ENCODE data around the gene MAP3K15.

DNA sequence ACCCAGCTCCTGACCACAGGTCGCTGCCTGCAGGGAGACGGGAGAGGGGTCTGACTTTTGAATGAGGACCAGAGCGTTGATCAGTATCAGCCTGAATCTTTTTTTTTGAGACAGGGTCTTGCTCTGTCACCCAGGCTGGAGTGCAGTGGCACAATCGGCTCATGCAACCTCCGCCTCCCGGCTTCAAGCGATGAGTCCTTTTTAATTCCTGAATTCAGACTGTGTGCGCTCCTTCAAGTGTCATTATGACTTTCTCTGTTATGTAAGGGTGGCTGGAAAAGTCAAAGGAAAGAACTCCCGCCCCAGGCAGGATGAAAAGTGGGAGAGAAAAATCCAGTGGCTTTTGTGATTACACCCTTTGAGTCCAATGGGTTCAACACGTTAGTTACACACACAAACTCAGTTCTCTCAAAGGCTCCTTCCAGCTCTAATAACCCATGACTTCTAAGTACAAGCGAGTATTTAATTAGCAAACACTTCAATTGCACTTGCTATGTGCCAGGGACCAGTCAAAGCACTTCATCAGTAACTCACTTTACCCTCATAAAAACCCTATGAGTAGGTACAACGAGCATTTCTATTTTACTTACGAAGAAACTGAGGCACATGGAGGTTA is 127.1 kb downstream of the MAP3K15 start:
- TF ChIP-seq EP300 (IDR thresholded peaks at IDR 0.05) (no peak), POLR2A (IDR thresholded peaks at IDR 0.05) (no peak)
- TF ChIP-seq, protein P1, sequence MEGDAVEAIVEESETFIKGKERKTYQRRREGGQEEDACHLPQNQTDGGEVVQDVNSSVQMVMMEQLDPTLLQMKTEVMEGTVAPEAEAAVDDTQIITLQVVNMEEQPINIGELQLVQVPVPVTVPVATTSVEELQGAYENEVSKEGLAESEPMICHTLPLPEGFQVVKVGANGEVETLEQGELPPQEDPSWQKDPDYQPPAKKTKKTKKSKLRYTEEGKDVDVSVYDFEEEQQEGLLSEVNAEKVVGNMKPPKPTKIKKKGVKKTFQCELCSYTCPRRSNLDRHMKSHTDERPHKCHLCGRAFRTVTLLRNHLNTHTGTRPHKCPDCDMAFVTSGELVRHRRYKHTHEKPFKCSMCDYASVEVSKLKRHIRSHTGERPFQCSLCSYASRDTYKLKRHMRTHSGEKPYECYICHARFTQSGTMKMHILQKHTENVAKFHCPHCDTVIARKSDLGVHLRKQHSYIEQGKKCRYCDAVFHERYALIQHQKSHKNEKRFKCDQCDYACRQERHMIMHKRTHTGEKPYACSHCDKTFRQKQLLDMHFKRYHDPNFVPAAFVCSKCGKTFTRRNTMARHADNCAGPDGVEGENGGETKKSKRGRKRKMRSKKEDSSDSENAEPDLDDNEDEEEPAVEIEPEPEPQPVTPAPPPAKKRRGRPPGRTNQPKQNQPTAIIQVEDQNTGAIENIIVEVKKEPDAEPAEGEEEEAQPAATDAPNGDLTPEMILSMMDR (IDR thresholded peaks at IDR 0.05), result no peak
